HG03175 (cell line): ENCODE results near the gene SHB.

Experiments used
- ATAC-seq: cut with Tn5 transposase; IDR thresholded peaks from one replicate; pipeline ENCODE4 v1.9.1; 2021; ENCODE audit warnings: mild to moderate bottlenecking, moderate library complexity; ENCODE audit not compliant: unreplicated experiment

The SHB gene

GRCh38 chr9:38043931-38044623 lies 24.9 kb downstream of the SHB start:
- no peak for ATAC-seq

- ATAC-seq, result no peak
Measured at GRCh38 chr9:38042626-38043357, 26.2 kb downstream of the SHB start.

- no peak for ATAC-seq
Measured at GRCh38 chr9:38041564-38042243, 27.3 kb downstream of the SHB start.

GRCh38 chr9:38039907-38040682 lies 28.9 kb downstream of the SHB start:
- ATAC-seq, result no peak

GRCh38 chr9:38039090-38039906 lies 29.7 kb downstream of the SHB start:
- no peak for ATAC-seq

- ATAC-seq, result no peak
Measured at GRCh38 chr9:38038307-38039089, 30.5 kb downstream of the SHB start.

- no peak for ATAC-seq
Measured at GRCh38 chr9:38037981-38038306, 31.1 kb downstream of the SHB start.

GRCh38 chr9:38036359-38037084 lies 32.5 kb downstream of the SHB start:
- no peak for ATAC-seq

- no peak for ATAC-seq
Measured at GRCh38 chr9:38035873-38036272, 33.2 kb downstream of the SHB start.

- ATAC-seq, result no peak
Measured at GRCh38 chr9:38033941-38034340, 35.1 kb downstream of the SHB start.

GRCh38 chr9:38032266-38033110 lies 36.5 kb downstream of the SHB start:
- ATAC-seq, result no peak

- ATAC-seq, result no peak
Measured at GRCh38 chr9:38031594-38031993, 37.4 kb downstream of the SHB start.

- ATAC-seq, result no peak
Measured at GRCh38 chr9:38030658-38031057, 38.4 kb downstream of the SHB start.

GRCh38 chr9:38029915-38030638 lies 39.0 kb downstream of the SHB start:
- no peak for ATAC-seq

- ATAC-seq, result no peak
Measured at GRCh38 chr9:38027714-38028113, 41.3 kb downstream of the SHB start.

- no peak for ATAC-seq
Measured at GRCh38 chr9:38026840-38027527, 42.0 kb downstream of the SHB start.
